GM18505 (cell line): ENCODE measurements around the gene MRPL52.

ENCODE experiments used
- ATAC-seq: cut with Tn5 transposase; IDR thresholded peaks from one replicate; pipeline ENCODE4 v1.9.1; 2021; ENCODE audit not compliant: unreplicated experiment
- POLR2A ChIP-seq: IDR thresholded peaks from 4 replicates; pipeline ENCODE4 v1.6.1; 2011; ENCODE audit warnings: borderline replicate concordance; ENCODE audit not compliant: insufficient read depth, insufficient read length; ENCODE audit errors: extremely low read depth

MRPL52 gene

GRCh38 chr14:22838631-22839041 lies 8.9 kb downstream of the MRPL52 start:
- no peak for ATAC-seq
- no peak for TF ChIP-seq POLR2A

GRCh38 chr14:22839159-22839779 lies 9.6 kb downstream of the MRPL52 start:
- TF ChIP-seq POLR2A = no peak
- ATAC-seq = no peak

GRCh38 chr14:22841311-22841710 lies 11.6 kb downstream of the MRPL52 start:
- no peak for ATAC-seq
- TF ChIP-seq POLR2A = no peak

GRCh38 chr14:22841769-22842168 lies 12.1 kb downstream of the MRPL52 start:
- no peak for TF ChIP-seq POLR2A
- ATAC-seq = no peak

- TF ChIP-seq POLR2A = no peak
- ATAC-seq = no peak
These were observed 12.8 kb downstream of the MRPL52 start for GRCh38 chr14:22842211-22843122.

- no peak for TF ChIP-seq POLR2A
- no peak for ATAC-seq
These were observed 13.6 kb downstream of the MRPL52 start for GRCh38 chr14:22843123-22843925.

- no peak for TF ChIP-seq POLR2A
These were observed 14.8 kb downstream of the MRPL52 start for GRCh38 chr14:22844221-22845102.

GRCh38 chr14:22845103-22845394 lies 15.4 kb downstream of the MRPL52 start:
- no peak for TF ChIP-seq POLR2A

More at GRCh38 chr14:22844221-22845102, 14.8 kb downstream of the MRPL52 start:
- ATAC-seq = no peak

GRCh38 chr14:22845821-22846625 lies 16.3 kb downstream of the MRPL52 start:
- no peak for ATAC-seq
- TF ChIP-seq POLR2A = no peak

More at GRCh38 chr14:22845103-22845394, 15.4 kb downstream of the MRPL52 start:
- ATAC-seq = no peak

GRCh38 chr14:22846811-22847307 lies 17.2 kb downstream of the MRPL52 start:
- ATAC-seq = no peak
- TF ChIP-seq POLR2A = no peak

GRCh38 chr14:22847661-22848341 lies 18.1 kb downstream of the MRPL52 start:
- TF ChIP-seq POLR2A = no peak
- no peak for ATAC-seq
